Esophagus squamous epithelium (tissue), 5 donors: ENCODE results near the gene HLCS. TPM values are rescaled to one million over a fixed set of nuclear protein-coding genes. Genes with fewer than 3 reads are reported as not detected.

Experiments
- DNase-seq: peaks from one replicate; lab custom pipeline; 2025; lab: John Stamatoyannopoulos, UW
- H3K27ac ChIP-seq, 4 donors: fragments of 200-600 bp; sonication (generic); one replicate each; pipeline ENCODE4 v1.5.1; 2016 to 2019; ENCODE audit warnings: mild to moderate bottlenecking in 1 of 4
- H3K27me3 ChIP-seq, 4 donors: fragments of 200-600 bp; sonication (generic); 1 replicate in 3 of 4; 2 replicates in 1 of 4; pipeline versions ENCODE4 v1.5.1 to v1.6.0; 2017 to 2021; ENCODE audit warnings: antibody characterized with exemption in 1 of 4
- H3K36me3 ChIP-seq, 3 donors: fragments of 200-600 bp; sonication (generic); one replicate each; pipeline ENCODE4 v1.5.1; 2016 to 2019
- H3K4me1 ChIP-seq, 3 donors: fragments of 200-600 bp; sonication (generic); one replicate each; pipeline ENCODE4 v1.5.1; 2017 to 2019
- H3K4me3 ChIP-seq, 4 donors: fragments of 200-600 bp; sonication (generic); 1 replicate in 3 of 4; 2 replicates in 1 of 4; pipeline ENCODE4 v1.5.1; 2016 to 2019; ENCODE audit warnings: mild to moderate bottlenecking in 2 of 4, moderate library complexity in 1 of 4
- H3K9me3 ChIP-seq, 3 donors: fragments of 200-600 bp; sonication (generic); one replicate each; pipeline ENCODE4 v1.5.1; 2016 to 2019
- POLR2A ChIP-seq, 4 donors: fragments of 450-650 bp; IDR thresholded peaks; one replicate each; pipeline ENCODE4 v1.6.1; 2017; ENCODE audit warnings: antibody characterized with exemption in 4 of 4, mild to moderate bottlenecking in 4 of 4, moderate library complexity in 3 of 4
- WGBS, 2 donors: methylation state at CpG; one replicate each; pipeline ENCODE4 v1.1.5; 2018; 5-methylcytosine and 5-hydroxymethylcytosine counted together
- intact Hi-C: fragments of 100-400 bp; cut with DNase I; formaldehyde crosslinking; loops from one replicate; pipeline ENCODE4 v1.15.0; 2022
- total RNA-seq, 4 donors: library from RNA; depleted of rRNA; stranded (reverse); fragments of >200 nt; gene quantifications; one replicate each; pipeline ENCODE4 v1.1.0, GENCODE V29; 2016
- TF ChIP-seq, protein P1 (sequence below), 6 experiments: fragments of 450-650 bp in 4 of 6; fragments of 200-600 bp in 2 of 6; sonication (generic) in 2 of 6; IDR thresholded peaks; one replicate each; pipeline ENCODE4 v1.5.1; 2016 to 2019; ENCODE audit warnings: antibody characterized with exemption in 6 of 6, mild to moderate bottlenecking in 4 of 6, moderate library complexity in 4 of 6
- donor health status: DM: yes; HTN: yes; CAD: no.

HLCS gene
- total RNA-seq, 4 donors from 2014 or later = 6.3 to 19.5 (median 13.5) TPM

DNA sequence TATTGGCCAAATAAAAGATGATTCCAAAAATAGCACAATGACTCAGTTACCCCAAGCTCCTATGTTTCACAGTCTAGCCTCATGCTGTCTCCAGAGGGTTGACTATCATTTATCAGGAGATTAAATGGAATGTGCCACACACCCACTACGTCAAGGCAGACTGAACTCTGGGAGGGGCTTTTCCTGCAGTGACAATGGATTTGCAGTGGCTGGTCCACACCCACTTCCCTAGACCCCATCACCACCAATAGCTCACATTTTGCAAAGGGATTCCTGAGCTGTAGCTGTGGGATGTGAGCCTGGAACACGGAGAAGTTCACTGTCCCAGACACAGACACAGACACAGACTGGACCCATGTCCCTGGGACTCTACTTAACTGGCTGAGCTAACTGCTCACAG is 77.1 kb downstream of the HLCS start:
- Histone ChIP-seq H3K27ac (no peak overlapping the region), H3K9me3 (no peaks in the 10 kb centered on the region), H3K4me3 (no peak overlapping the region), H3K36me3 (peaks cover 0 to 39% (median 0%) of the 10 kb centered on the region in 3 donors), H3K4me1 (no peaks in the 10 kb centered on the region), H3K27me3 (no peaks in the 10 kb centered on the region)
- WGBS, 2 donors = 63 to 70% methylated on average over 2 of the region's 2 CpGs
- no peak for DNase-seq
- TF ChIP-seq, protein P1, sequence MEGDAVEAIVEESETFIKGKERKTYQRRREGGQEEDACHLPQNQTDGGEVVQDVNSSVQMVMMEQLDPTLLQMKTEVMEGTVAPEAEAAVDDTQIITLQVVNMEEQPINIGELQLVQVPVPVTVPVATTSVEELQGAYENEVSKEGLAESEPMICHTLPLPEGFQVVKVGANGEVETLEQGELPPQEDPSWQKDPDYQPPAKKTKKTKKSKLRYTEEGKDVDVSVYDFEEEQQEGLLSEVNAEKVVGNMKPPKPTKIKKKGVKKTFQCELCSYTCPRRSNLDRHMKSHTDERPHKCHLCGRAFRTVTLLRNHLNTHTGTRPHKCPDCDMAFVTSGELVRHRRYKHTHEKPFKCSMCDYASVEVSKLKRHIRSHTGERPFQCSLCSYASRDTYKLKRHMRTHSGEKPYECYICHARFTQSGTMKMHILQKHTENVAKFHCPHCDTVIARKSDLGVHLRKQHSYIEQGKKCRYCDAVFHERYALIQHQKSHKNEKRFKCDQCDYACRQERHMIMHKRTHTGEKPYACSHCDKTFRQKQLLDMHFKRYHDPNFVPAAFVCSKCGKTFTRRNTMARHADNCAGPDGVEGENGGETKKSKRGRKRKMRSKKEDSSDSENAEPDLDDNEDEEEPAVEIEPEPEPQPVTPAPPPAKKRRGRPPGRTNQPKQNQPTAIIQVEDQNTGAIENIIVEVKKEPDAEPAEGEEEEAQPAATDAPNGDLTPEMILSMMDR (IDR thresholded peaks at IDR 0.05) = no peak
- no peak for TF ChIP-seq POLR2A (IDR thresholded peaks at IDR 0.05)
- intact Hi-C loops = no loop called here

GRCh38 chr21:36888466-36888865 is 78.0 kb downstream of the HLCS start:
- DNase-seq = no peak
- Histone ChIP-seq H3K4me3 (no peak overlapping the region), H3K36me3 (peaks cover 0 to 34% (median 0%) of the 10 kb centered on the region in 3 donors), H3K4me1 (no peaks in the 10 kb centered on the region), H3K9me3 (peaks cover 0 to 8% (median 3%) of the 10 kb centered on the region in 3 donors), H3K27me3 (no peaks in the 10 kb centered on the region), H3K27ac (no peak overlapping the region)
- 80 to 83% methylated on average over 5 of the region's 5 CpGs for WGBS, 2 donors
- intact Hi-C loops = no loop called here
- TF ChIP-seq POLR2A (IDR thresholded peaks at IDR 0.05) = no peak
- TF ChIP-seq, protein P1 (IDR thresholded peaks at IDR 0.05) = no peak

GRCh38 chr21:36887963-36888362 is 78.5 kb downstream of the HLCS start:
- intact Hi-C loops = no loop called here
- DNase-seq = no peak
- 76 to 80% methylated on average over 5 of the region's 5 CpGs for WGBS, 2 donors

GRCh38 chr21:36883532-36884486 is 82.7 kb downstream of the HLCS start:
- H3K9me3 ChIP-seq = peaks cover 0 to 11% (median 4%) of the 10 kb centered on the region in 3 donors
- 78 to 79% methylated on average over 11 of the region's 14 CpGs for whole genome bisulfite sequencing, 2 donors
- no peak for DNase-seq
- intact Hi-C loops = no loop called here
- H3K4me1 ChIP-seq = no peaks in the 10 kb centered on the region
- H3K27ac ChIP-seq = no peak overlapping the region
- peaks cover 0 to 7% (median 0%) of the 10 kb centered on the region in 3 donors for H3K36me3 ChIP-seq
- no peak for TF ChIP-seq POLR2A (IDR thresholded peaks at IDR 0.05)
- TF ChIP-seq, protein P1 (IDR thresholded peaks at IDR 0.05) = no peak
- H3K4me3 ChIP-seq = no peak overlapping the region
- no peaks in the 10 kb centered on the region for H3K27me3 ChIP-seq

More at GRCh38 chr21:36887963-36888362, 78.5 kb downstream of the HLCS start:
- no peaks in the 10 kb centered on the region for H3K27me3 ChIP-seq
- H3K36me3 ChIP-seq = peaks cover 0 to 29% (median 0%) of the 10 kb centered on the region in 3 donors
- H3K27ac ChIP-seq = no peak overlapping the region
- no peak overlapping the region for H3K4me3 ChIP-seq
- H3K4me1 ChIP-seq = no peaks in the 10 kb centered on the region
- peaks cover 0 to 11% (median 4%) of the 10 kb centered on the region in 3 donors for H3K9me3 ChIP-seq
- TF ChIP-seq, protein P1 (IDR thresholded peaks at IDR 0.05) = no peak
- no peak for TF ChIP-seq POLR2A (IDR thresholded peaks at IDR 0.05)

- WGBS, 2 donors = 39 to 40% methylated on average over 4 of the region's 4 CpGs
- Histone ChIP-seq H3K27me3 (no peaks in the 10 kb centered on the region), H3K4me1 (no peaks in the 10 kb centered on the region), H3K4me3 (no peak overlapping the region), H3K9me3 (peaks cover 0 to 11% (median 6%) of the 10 kb centered on the region in 3 donors), H3K36me3 (peaks cover 0 to 7% (median 0%) of the 10 kb centered on the region in 3 donors), H3K27ac (no peak overlapping the region)
- no peak for TF ChIP-seq POLR2A (IDR thresholded peaks at IDR 0.05)
- TF ChIP-seq, protein P1 (IDR thresholded peaks at IDR 0.05) = no peak
- intact Hi-C loops = no loop called here
- no peak for DNase-seq
Measured at GRCh38 chr21:36882776-36883175, 83.7 kb downstream of the HLCS start.
